Measurements from ENCODE around the gene SSNA1.

The SSNA1 gene

DNA sequence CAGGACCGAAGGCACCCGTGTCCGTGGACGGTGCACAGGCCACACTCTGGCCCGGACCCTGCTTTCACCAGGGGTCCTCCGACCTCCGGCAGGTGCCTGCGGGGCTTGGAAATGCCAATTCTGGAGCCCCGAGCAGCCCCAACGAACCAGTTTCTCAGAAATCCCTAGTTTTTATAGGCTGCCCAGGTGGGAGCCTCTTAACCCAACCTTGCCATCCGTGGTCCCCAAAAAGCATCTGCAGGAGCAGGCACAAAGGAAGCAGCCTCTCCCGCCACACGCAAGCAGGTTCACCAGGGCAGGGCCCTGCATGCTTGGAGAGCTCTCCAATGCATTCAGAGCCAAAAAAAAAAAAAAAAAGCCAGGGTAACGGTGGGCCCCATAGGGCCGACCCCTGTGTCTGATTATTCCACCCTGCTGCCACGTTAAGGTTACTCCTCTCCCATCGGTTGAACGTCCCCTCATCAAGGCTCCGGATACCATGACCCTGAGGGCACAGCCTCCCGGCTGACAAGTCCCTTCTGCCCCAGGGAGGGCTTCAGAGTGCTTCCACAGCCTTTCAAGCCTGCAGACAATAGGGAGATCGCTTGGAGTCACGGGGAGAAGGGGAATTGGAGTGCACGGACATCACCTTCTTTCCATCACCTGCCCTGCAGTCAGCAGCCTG lies 12.9 kb downstream of the SSNA1 start:
- H3K9ac ChIP-seq (ENCODE audit: insufficient read length, low read depth), result peak overlapping the region; percentile 98
- peaks cover 18% of the 10 kb centered on the region for H3K4me1 ChIP-seq (ENCODE audit: insufficient read depth, insufficient read length)
- H3K4me3 ChIP-seq (ENCODE audit: insufficient read length, low read depth), result peak overlapping the region; percentile 80
- H3K27me3 ChIP-seq (ENCODE audit: insufficient read depth, insufficient read length), result no peaks in the 10 kb centered on the region
- peaks cover 30% of the 10 kb centered on the region for H3K36me3 ChIP-seq (ENCODE audit: insufficient read depth, insufficient read length, low read length)
- TF ChIP-seq YY1 (IDR thresholded peaks at IDR 0.05; ENCODE audit: insufficient read depth, insufficient read length) (no peak), SUZ12 (IDR thresholded peaks at IDR 0.05; ENCODE audit: extremely low read depth, insufficient read depth, insufficient read length) (no peak), ZNF274 (IDR thresholded peaks at IDR 0.05; ENCODE audit: low read depth, low read length) (no peak)
- DNase-seq (ENCODE audit: low read depth, low spot score), result no peak
- no peaks in the 10 kb centered on the region for H3K9me3 ChIP-seq (ENCODE audit: insufficient read depth, low read length)

DNA sequence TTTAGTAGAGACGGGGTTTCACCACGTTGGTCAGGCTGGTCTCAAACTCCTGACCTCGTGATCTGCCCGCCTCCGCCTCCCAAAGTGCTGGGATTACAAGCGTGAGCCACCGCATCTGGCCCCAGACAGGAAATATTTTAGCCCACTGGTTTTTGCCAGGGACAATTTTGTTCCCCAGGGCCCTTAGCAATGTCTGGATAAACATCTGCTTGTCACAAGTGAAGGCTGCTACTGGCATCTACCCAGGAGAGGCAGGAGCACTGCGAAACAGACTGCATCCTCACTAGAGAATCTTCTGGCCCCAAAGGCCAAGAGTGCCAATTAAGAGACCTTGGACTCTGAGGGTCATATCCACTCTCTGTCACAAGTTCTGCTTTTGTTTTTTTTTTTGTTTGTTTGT lies 14.5 kb downstream of the SSNA1 start:
- no peak for DNase-seq (ENCODE audit: low read depth, low spot score)
- peaks cover 34% of the 10 kb centered on the region for H3K36me3 ChIP-seq (ENCODE audit: insufficient read depth, insufficient read length, low read length)
- H3K4me1 ChIP-seq (ENCODE audit: insufficient read depth, insufficient read length), result peaks cover 26% of the 10 kb centered on the region
- no peaks in the 10 kb centered on the region for H3K9me3 ChIP-seq (ENCODE audit: insufficient read depth, low read length)
- no peak overlapping the region for H3K4me3 ChIP-seq (ENCODE audit: insufficient read length, low read depth)
- H3K9ac ChIP-seq (ENCODE audit: insufficient read length, low read depth), result peak overlapping the region; percentile 53
- TF ChIP-seq SUZ12 (IDR thresholded peaks at IDR 0.05; ENCODE audit: extremely low read depth, insufficient read depth, insufficient read length), result no peak
- TF ChIP-seq ZNF274 (IDR thresholded peaks at IDR 0.05; ENCODE audit: low read depth, low read length), result no peak
- no peak for TF ChIP-seq YY1 (IDR thresholded peaks at IDR 0.05; ENCODE audit: insufficient read depth, insufficient read length)
- H3K27me3 ChIP-seq (ENCODE audit: insufficient read depth, insufficient read length), result no peaks in the 10 kb centered on the region

DNA sequence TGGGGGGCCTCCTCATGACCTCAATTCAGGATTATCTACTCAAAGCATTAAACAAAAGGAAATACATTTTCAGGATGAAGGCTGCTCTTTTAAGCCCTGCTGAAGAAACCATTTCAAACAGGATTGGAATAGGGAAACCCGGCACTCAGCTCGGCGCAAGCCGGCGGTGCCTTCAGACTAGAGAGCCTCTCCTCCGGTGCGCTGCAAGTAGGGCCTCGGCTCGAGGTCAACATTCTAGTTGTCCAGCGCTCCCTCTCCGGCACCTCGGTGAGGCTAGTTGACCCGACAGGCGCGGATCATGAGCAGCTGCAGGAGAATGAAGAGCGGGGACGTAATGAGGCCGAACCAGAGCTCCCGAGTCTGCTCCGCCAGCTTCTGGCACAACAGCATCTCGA lies 16.3 kb downstream of the SSNA1 start:
- Histone ChIP-seq H3K4me3 (ENCODE audit: insufficient read length, low read depth) (peak overlapping the region; percentile 99), H3K9me3 (ENCODE audit: insufficient read depth, low read length) (no peaks in the 10 kb centered on the region), H3K27me3 (ENCODE audit: insufficient read depth, insufficient read length) (no peaks in the 10 kb centered on the region), H3K36me3 (ENCODE audit: insufficient read depth, insufficient read length, low read length) (peaks cover 45% of the 10 kb centered on the region), H3K9ac (ENCODE audit: insufficient read length, low read depth) (peak overlapping the region; percentile 97), H3K4me1 (ENCODE audit: insufficient read depth, insufficient read length) (peaks cover 17% of the 10 kb centered on the region)
- no peak for DNase-seq (ENCODE audit: low read depth, low spot score)
- TF ChIP-seq SUZ12 (IDR thresholded peaks at IDR 0.05; ENCODE audit: extremely low read depth, insufficient read depth, insufficient read length), result no peak
- TF ChIP-seq ZNF274 (IDR thresholded peaks at IDR 0.05; ENCODE audit: low read depth, low read length), result no peak
- TF ChIP-seq YY1 (IDR thresholded peaks at IDR 0.05; ENCODE audit: insufficient read depth, insufficient read length), result no peak

DNA sequence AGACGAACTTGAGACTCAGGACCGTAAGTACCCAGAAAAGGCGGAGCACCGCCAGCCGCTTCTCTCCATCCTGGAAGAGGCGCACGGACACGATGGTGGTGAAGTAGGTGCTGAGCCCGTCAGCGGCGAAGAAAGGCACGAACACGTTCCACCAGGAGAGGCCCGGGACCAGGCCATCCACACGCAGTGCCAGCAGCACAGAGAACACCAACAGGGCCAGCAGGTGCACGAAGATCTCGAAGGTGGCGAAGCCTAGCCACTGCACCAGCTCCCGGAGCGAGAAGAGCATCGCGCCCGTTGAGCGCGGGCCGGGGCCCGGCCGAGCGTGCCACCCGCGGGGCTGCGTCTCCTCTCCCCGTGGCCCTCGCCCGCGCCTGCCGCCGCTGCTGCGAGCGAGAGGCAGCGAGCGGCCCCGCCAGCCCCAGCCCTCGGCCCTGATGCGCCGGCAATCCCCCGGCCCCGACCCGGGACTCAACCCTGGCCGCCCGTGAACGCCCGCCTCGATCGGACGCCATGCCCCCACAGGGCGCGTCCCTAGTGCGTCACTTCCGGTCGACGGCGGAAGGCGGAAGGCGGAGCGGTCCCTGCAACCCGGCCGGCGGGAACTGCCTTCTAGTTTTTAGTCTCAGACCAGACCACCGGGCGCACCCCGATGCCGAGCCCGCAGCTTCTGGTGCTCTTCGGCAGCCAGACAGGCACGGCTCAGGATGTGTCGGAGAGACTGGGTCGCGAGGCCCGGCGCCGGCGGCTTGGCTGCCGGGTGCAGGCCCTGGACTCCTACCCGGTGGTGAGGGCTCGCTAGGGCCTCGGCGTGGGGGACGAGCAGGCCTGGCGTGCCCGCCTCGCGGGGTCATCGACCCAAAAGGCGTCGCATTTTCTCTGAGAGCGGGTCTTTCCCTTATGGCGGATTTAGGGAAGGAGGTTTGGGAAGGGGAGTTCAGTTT lies 16.9 kb downstream of the SSNA1 start, which contains the start of the genes NDOR1 and TMEM203:
NDOR1 (plus strand) TSS at position 575 of the 944 bp plus-strand sequence; CDS start at position 653, 78 bp downstream.
TMEM203 (minus strand) TSS at position 523 of the 944 bp plus-strand sequence; CDS start at position 289, 234 bp downstream.
- Histone ChIP-seq H3K4me1 (ENCODE audit: insufficient read depth, insufficient read length) (peaks cover 17% of the 10 kb centered on the region), H3K27me3 (ENCODE audit: insufficient read depth, insufficient read length) (no peaks in the 10 kb centered on the region), H3K4me3 (ENCODE audit: insufficient read length, low read depth) (peak within 1 kb of the TSS; percentile 99), H3K36me3 (ENCODE audit: insufficient read depth, insufficient read length, low read length) (peaks cover 51% of the 10 kb centered on the region), H3K9me3 (ENCODE audit: insufficient read depth, low read length) (no peaks in the 10 kb centered on the region), H3K9ac (ENCODE audit: insufficient read length, low read depth) (peak within 1 kb of the TSS; percentile 97)
- peak; percentile 82 for DNase-seq (ENCODE audit: low read depth, low spot score)
- TF ChIP-seq SUZ12 (IDR thresholded peaks at IDR 0.05; ENCODE audit: extremely low read depth, insufficient read depth, insufficient read length), result no peak
- TF ChIP-seq YY1 (IDR thresholded peaks at IDR 0.05; ENCODE audit: insufficient read depth, insufficient read length), result peak; percentile 75

DNA sequence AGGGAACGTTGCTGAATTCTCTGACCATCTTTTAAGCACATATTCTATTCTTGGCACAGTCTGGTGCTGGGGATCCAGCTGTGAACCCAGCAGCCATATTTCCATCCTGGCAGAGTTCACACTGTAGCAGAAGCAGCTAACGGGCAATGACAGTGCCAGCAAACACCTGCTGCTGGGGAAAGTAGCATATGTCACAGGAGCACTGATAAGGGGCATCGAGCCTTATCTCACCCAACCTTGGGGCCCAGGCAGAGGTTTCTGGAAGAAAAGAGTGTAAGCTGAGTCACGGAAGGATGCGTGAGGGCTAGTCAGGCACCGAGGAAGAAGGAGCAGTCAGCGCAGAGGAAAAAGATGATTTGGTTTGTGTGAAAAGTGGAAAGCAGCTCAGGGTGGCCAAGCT lies 18.1 kb downstream of the SSNA1 start:
- peaks cover 61% of the 10 kb centered on the region for H3K36me3 ChIP-seq (ENCODE audit: insufficient read depth, insufficient read length, low read length)
- peak overlapping the region; percentile 99 for H3K4me3 ChIP-seq (ENCODE audit: insufficient read length, low read depth)
- H3K27me3 ChIP-seq (ENCODE audit: insufficient read depth, insufficient read length), result no peaks in the 10 kb centered on the region
- H3K9ac ChIP-seq (ENCODE audit: insufficient read length, low read depth), result peak overlapping the region; percentile 62
- DNase-seq (ENCODE audit: low read depth, low spot score), result no peak
- H3K4me1 ChIP-seq (ENCODE audit: insufficient read depth, insufficient read length), result peaks cover 15% of the 10 kb centered on the region
- H3K9me3 ChIP-seq (ENCODE audit: insufficient read depth, low read length), result no peaks in the 10 kb centered on the region
- TF ChIP-seq YY1 (IDR thresholded peaks at IDR 0.05; ENCODE audit: insufficient read depth, insufficient read length), result no peak
- TF ChIP-seq ZNF274 (IDR thresholded peaks at IDR 0.05; ENCODE audit: low read depth, low read length), result no peak
- TF ChIP-seq SUZ12 (IDR thresholded peaks at IDR 0.05; ENCODE audit: extremely low read depth, insufficient read depth, insufficient read length), result no peak

DNA sequence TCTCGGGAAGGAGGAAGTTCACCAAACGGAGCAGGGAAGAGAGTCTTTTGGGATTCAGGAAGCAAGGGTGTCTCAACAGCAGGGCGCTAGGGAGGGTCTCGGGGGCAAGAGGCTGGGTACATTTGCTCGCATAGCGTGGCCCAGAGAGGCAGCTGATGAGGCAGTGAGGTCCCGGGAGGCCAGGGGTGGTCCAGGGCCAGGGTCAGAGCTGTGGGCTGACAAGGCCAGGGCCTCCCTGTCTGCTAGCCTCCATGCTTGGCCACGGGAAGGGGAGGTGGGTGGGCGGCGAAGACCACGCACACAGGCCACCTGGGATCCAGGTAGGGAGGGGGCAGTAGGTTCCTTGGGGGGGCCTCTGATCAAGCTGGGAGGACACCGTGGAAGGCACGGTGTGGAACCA lies 23.1 kb downstream of the SSNA1 start:
- DNase-seq (ENCODE audit: low read depth, low spot score), result no peak
- Histone ChIP-seq H3K9ac (ENCODE audit: insufficient read length, low read depth) (no peak overlapping the region), H3K9me3 (ENCODE audit: insufficient read depth, low read length) (no peaks in the 10 kb centered on the region), H3K36me3 (ENCODE audit: insufficient read depth, insufficient read length, low read length) (peaks cover 94% of the 10 kb centered on the region), H3K27me3 (ENCODE audit: insufficient read depth, insufficient read length) (no peaks in the 10 kb centered on the region), H3K4me1 (ENCODE audit: insufficient read depth, insufficient read length) (peaks cover 14% of the 10 kb centered on the region), H3K4me3 (ENCODE audit: insufficient read length, low read depth) (no peak overlapping the region)
- TF ChIP-seq YY1 (IDR thresholded peaks at IDR 0.05; ENCODE audit: insufficient read depth, insufficient read length), result no peak
- no peak for TF ChIP-seq SUZ12 (IDR thresholded peaks at IDR 0.05; ENCODE audit: extremely low read depth, insufficient read depth, insufficient read length)
- no peak for TF ChIP-seq ZNF274 (IDR thresholded peaks at IDR 0.05; ENCODE audit: low read depth, low read length)

DNA sequence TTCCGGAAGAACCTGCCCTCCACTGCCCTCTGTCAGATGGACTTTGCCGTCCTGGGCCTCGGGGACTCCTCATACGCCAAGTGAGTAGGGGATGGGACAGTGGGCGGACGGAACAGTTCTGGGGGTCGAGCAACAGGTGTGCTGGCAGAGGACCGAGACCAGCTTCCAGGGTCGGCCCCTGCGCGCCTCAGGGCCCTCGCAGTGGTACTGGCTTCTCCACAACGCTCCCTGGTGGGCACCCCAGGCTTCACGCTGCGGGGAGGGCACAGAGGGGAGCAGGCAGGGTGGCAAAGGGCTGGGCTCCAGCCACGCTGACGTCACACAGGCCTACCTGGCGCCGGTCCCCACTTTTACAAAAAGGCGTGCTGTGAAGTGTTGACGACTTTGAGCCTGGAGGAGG lies 24.0 kb downstream of the SSNA1 start:
- no peak for DNase-seq (ENCODE audit: low read depth, low spot score)
- peaks cover 7% of the 10 kb centered on the region for H3K4me1 ChIP-seq (ENCODE audit: insufficient read depth, insufficient read length)
- H3K27me3 ChIP-seq (ENCODE audit: insufficient read depth, insufficient read length), result no peaks in the 10 kb centered on the region
- TF ChIP-seq ZNF274 (IDR thresholded peaks at IDR 0.05; ENCODE audit: low read depth, low read length) (no peak), SUZ12 (IDR thresholded peaks at IDR 0.05; ENCODE audit: extremely low read depth, insufficient read depth, insufficient read length) (no peak), YY1 (IDR thresholded peaks at IDR 0.05; ENCODE audit: insufficient read depth, insufficient read length) (no peak)
- no peaks in the 10 kb centered on the region for H3K9me3 ChIP-seq (ENCODE audit: insufficient read depth, low read length)
- peaks cover 94% of the 10 kb centered on the region for H3K36me3 ChIP-seq (ENCODE audit: insufficient read depth, insufficient read length, low read length)
- H3K4me3 ChIP-seq (ENCODE audit: insufficient read length, low read depth), result no peak overlapping the region
- no peak overlapping the region for H3K9ac ChIP-seq (ENCODE audit: insufficient read length, low read depth)
